Astrocyte (in vitro differentiated cells and primary cell): ENCODE data around the gene NIPSNAP3A. TPM values are rescaled to one million over a fixed set of nuclear protein-coding genes. Genes with fewer than 3 reads are reported as not detected.
A peak's percentile ranks its signal among the peaks of the same experiment; 100 is the strongest.

Experiments used
- DNase-seq: peaks from one replicate; pipeline ENCODE4 v3.0.0-alpha.2; 2010; ENCODE audit warnings: low read depth
- FAIRE-seq: peaks from 2 replicates; lab custom pipeline; 2011; peaks lifted over from hg19 to GRCh38; lab: Jason Lieb, UNC
- H2AFZ ChIP-seq: 2 replicates; pipeline ENCODE4 v1.6.0; 2012; ENCODE audit warnings: low read depth, low read length, inconsistent platforms
- H3K27ac ChIP-seq: 2 replicates; pipeline ENCODE4 v1.5.1; 2011; ENCODE audit warnings: low read depth, low read length, inconsistent platforms
- H3K27me3 ChIP-seq: 2 replicates; pipeline ENCODE4 v1.6.0; 2011; ENCODE audit warnings: low read length, inconsistent platforms; ENCODE audit not compliant: insufficient read depth
- H3K36me3 ChIP-seq: 2 replicates; pipeline ENCODE4 v1.5.1; 2011; ENCODE audit warnings: low read length, inconsistent platforms; ENCODE audit not compliant: insufficient read depth
- H3K4me1 ChIP-seq: 2 replicates; pipeline ENCODE4 v1.5.1; 2011; ENCODE audit warnings: low read length, inconsistent platforms; ENCODE audit not compliant: insufficient read depth
- H3K4me2 ChIP-seq: 2 replicates; pipeline ENCODE4 v1.6.0; 2012; ENCODE audit warnings: low read length, inconsistent platforms
- H3K4me3 ChIP-seq: 2 replicates; pipeline ENCODE4 v1.5.1; 2011; ENCODE audit warnings: low read depth, mild to moderate bottlenecking, low read length, inconsistent platforms; ENCODE audit not compliant: insufficient read depth
- H3K79me2 ChIP-seq: 2 replicates; pipeline ENCODE4 v1.6.0; 2012; ENCODE audit warnings: mild to moderate bottlenecking, low read length, inconsistent platforms; ENCODE audit not compliant: insufficient read depth
- H3K9ac ChIP-seq: 2 replicates; pipeline ENCODE4 v1.6.0; 2012; ENCODE audit warnings: mild to moderate bottlenecking, low read length, inconsistent platforms
- H3K9me3 ChIP-seq: 2 replicates; pipeline ENCODE4 v1.5.1; 2012; ENCODE audit warnings: low read depth, mild to moderate bottlenecking, low read length, inconsistent platforms; ENCODE audit not compliant: insufficient read depth
- H4K20me1 ChIP-seq: 2 replicates; pipeline ENCODE4 v1.6.0; 2012; ENCODE audit warnings: low read length, inconsistent platforms; ENCODE audit not compliant: insufficient read depth
- H3K27ac Mint-ChIP-seq: one replicate; pipeline ENCODE4 v1.8.0; 2021; ENCODE audit warnings: mild to moderate bottlenecking, mixed read lengths; ENCODE audit not compliant: unreplicated experiment
- H3K27me3 Mint-ChIP-seq: one replicate; pipeline ENCODE4 v1.8.0; 2021; ENCODE audit warnings: low read depth, mixed read lengths; ENCODE audit not compliant: unreplicated experiment
- H3K36me3 Mint-ChIP-seq: one replicate; pipeline ENCODE4 v1.8.0; 2021; ENCODE audit warnings: low read depth, mixed read lengths; ENCODE audit not compliant: unreplicated experiment
- H3K4me1 Mint-ChIP-seq: one replicate; pipeline ENCODE4 v1.8.0; 2021; ENCODE audit warnings: low read depth, mixed read lengths; ENCODE audit not compliant: unreplicated experiment
- H3K4me3 Mint-ChIP-seq: one replicate; pipeline ENCODE4 v1.8.0; 2021; ENCODE audit warnings: mild to moderate bottlenecking, moderate library complexity, mixed read lengths; ENCODE audit not compliant: unreplicated experiment
- H3K9me3 Mint-ChIP-seq: one replicate; pipeline ENCODE4 v1.8.0; 2021; ENCODE audit warnings: mild to moderate bottlenecking, mixed read lengths; ENCODE audit not compliant: unreplicated experiment
- EZH2 ChIP-seq: IDR thresholded peaks from 2 replicates; pipeline ENCODE4 v1.6.1; 2012; ENCODE audit warnings: mild to moderate bottlenecking, low read length, inconsistent platforms; ENCODE audit not compliant: insufficient read depth
- total RNA-seq: library from RNA; stranded (reverse); gene quantifications from 2 replicates; pipeline ENCODE4 v1.2.1, GENCODE V29; 2021
- TF ChIP-seq, protein P1 (sequence below): IDR thresholded peaks from 2 replicates; pipeline ENCODE4 v1.5.1; 2011; ENCODE audit warnings: low read depth, mild to moderate bottlenecking, inconsistent platforms, low read length, moderate library complexity; ENCODE audit not compliant: insufficient read depth

Gene NIPSNAP3A
- total RNA-seq, 1 donor from 2014 or later = 25.9 TPM

- Mint-ChIP-seq H3K27ac (peak overlapping the region; percentile 74), H3K27me3 (no peaks in the 10 kb centered on the region), H3K4me3 (peak overlapping the region; percentile 92), H3K4me1 (peaks cover 9% of the 10 kb centered on the region), H3K36me3 (peaks cover 2% of the 10 kb centered on the region), H3K9me3 (no peaks in the 10 kb centered on the region)
- Histone ChIP-seq H3K4me1 (peaks cover 5% of the 10 kb centered on the region), H3K9ac (peak overlapping the region; percentile 91), H3K27me3 (no peaks in the 10 kb centered on the region), H3K9me3 (no peaks in the 10 kb centered on the region), H3K79me2 (peaks cover 15% of the 10 kb centered on the region), H4K20me1 (no peaks in the 10 kb centered on the region), H3K36me3 (peaks cover 7% of the 10 kb centered on the region), H3K4me2 (peak overlapping the region; percentile 98), H2AFZ (peak overlapping the region; percentile 97), H3K4me3 (peak overlapping the region; percentile 81), H3K27ac (peak overlapping the region; percentile 84)
- DNase-seq = peak; percentile 13
- FAIRE-seq = no peak
- TF ChIP-seq, protein P1, sequence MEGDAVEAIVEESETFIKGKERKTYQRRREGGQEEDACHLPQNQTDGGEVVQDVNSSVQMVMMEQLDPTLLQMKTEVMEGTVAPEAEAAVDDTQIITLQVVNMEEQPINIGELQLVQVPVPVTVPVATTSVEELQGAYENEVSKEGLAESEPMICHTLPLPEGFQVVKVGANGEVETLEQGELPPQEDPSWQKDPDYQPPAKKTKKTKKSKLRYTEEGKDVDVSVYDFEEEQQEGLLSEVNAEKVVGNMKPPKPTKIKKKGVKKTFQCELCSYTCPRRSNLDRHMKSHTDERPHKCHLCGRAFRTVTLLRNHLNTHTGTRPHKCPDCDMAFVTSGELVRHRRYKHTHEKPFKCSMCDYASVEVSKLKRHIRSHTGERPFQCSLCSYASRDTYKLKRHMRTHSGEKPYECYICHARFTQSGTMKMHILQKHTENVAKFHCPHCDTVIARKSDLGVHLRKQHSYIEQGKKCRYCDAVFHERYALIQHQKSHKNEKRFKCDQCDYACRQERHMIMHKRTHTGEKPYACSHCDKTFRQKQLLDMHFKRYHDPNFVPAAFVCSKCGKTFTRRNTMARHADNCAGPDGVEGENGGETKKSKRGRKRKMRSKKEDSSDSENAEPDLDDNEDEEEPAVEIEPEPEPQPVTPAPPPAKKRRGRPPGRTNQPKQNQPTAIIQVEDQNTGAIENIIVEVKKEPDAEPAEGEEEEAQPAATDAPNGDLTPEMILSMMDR = no peak
- no peak for TF ChIP-seq EZH2
Measured at GRCh38 chr9:104748359-104749031, 1.0 kb downstream of the NIPSNAP3A start.

DNA sequence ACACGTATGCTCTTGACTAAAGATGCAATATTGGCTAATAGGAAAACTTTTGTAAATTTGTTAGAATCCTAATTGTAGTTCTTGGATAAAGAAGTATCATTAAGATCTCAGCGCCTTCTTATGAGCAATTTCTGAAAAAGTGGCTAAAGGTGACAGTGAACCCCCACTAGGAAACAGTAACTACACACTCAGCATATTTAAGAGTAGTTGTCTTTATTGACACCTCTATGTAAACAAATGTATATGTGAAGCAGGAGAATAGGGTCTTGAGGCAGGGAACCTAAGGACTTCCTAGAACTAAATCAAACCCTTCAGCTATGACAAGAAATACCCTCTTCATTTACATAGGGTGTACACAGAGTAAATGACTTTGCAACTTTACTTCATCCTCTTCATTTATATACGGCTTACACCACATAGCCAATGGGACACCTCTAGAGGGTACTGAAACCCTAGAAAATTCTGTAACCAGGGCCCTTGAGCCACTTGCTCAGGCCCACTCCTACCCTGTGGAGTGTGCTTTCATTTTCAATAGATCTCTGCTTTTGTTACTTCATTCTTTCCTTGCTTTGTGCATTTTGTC, 2.8 kb downstream of the NIPSNAP3A start:
- no peak overlapping the region for H3K27ac Mint-ChIP-seq
- H3K27ac ChIP-seq = no peak overlapping the region
- FAIRE-seq (no peak), DNase-seq (no peak)
- H3K36me3 Mint-ChIP-seq = peaks cover 2% of the 10 kb centered on the region
- H4K20me1 ChIP-seq = no peaks in the 10 kb centered on the region
- no peak for TF ChIP-seq EZH2
- TF ChIP-seq, protein P1 = no peak
- no peaks in the 10 kb centered on the region for H3K9me3 ChIP-seq
- peaks cover 5% of the 10 kb centered on the region for H3K4me1 ChIP-seq
- H3K9ac ChIP-seq = no peak overlapping the region
- H3K4me2 ChIP-seq = no peak overlapping the region
- no peak overlapping the region for H3K4me3 Mint-ChIP-seq
- peaks cover 9% of the 10 kb centered on the region for H3K4me1 Mint-ChIP-seq
- H3K79me2 ChIP-seq = peaks cover 15% of the 10 kb centered on the region
- no peaks in the 10 kb centered on the region for H3K27me3 ChIP-seq
- H2AFZ ChIP-seq = no peak overlapping the region
- no peaks in the 10 kb centered on the region for H3K27me3 Mint-ChIP-seq
- peaks cover 7% of the 10 kb centered on the region for H3K36me3 ChIP-seq
- no peaks in the 10 kb centered on the region for H3K9me3 Mint-ChIP-seq
- H3K4me3 ChIP-seq = no peak overlapping the region

GRCh38 chr9:104758974-104759373, 11.5 kb downstream of the NIPSNAP3A start:
- Mint-ChIP-seq H3K27ac (no peak overlapping the region), H3K27me3 (no peaks in the 10 kb centered on the region), H3K36me3 (no peaks in the 10 kb centered on the region), H3K9me3 (no peaks in the 10 kb centered on the region), H3K4me1 (no peaks in the 10 kb centered on the region), H3K4me3 (no peak overlapping the region)
- no peak overlapping the region for H3K4me2 ChIP-seq
- no peak overlapping the region for H3K4me3 ChIP-seq
- no peaks in the 10 kb centered on the region for H3K27me3 ChIP-seq
- H3K4me1 ChIP-seq = no peaks in the 10 kb centered on the region
- H3K79me2 ChIP-seq = no peaks in the 10 kb centered on the region
- no peak overlapping the region for H2AFZ ChIP-seq
- no peaks in the 10 kb centered on the region for H3K9me3 ChIP-seq
- no peaks in the 10 kb centered on the region for H4K20me1 ChIP-seq
- FAIRE-seq (no peak), DNase-seq (no peak)
- TF ChIP-seq, protein P1 = no peak
- TF ChIP-seq EZH2 = no peak
- H3K27ac ChIP-seq = no peak overlapping the region
- H3K9ac ChIP-seq = no peak overlapping the region
- H3K36me3 ChIP-seq = peaks cover 9% of the 10 kb centered on the region
